ENCODE measurements around the gene GGT6. TPM values are rescaled to one million over a fixed set of nuclear protein-coding genes. Genes with fewer than 3 reads are reported as not detected.

Gene GGT6
- total and polyA plus RNA-seq, 2 of the 13 experiments (the other 11 are each of a cell fraction or from before 2014, with no cell fraction given) = 0.16 to 0.80 TPM

DNA sequence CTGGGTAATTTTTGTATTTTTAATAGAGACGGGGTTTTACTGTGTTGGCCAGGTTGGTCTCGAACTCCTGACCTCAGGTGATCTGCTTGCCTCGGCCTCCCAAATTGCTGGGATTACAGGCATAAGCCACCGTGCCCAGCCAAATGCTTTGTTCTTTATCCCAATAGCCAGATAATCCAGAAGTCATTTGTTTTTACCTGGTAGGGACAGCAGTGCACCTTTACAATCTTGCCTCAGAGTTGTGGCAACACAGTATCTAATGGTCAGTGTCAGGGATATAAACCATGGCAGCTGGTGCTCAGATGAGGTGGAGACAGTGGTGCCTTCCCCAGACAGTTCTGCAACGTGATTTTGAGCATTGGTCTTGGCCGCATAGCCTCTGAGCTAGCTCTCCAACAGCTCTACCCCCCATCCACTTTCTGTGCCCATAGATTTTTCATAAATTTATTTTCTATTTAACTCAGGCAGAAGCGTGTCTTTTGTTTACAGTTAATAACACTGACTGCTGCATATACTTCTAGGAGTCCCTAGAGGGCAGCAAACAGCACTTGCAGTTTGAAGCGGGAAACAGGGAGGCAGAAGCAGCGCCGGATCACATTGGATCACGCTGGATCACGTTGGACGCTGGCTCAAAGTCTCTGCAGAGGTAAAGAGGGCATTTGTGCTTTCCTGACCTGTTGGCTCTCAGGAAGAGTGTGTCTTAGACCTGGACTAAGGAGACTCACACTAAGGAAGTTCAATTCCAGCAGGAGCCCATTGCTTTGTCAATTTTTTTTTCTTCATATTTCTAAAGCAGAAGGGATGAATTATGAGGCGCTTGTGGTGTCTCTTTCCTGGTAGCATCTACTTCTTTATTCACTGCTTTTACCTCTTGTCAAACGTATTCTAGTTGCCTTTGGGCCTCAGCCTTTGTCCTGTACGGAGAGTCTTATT is 5.1 kb upstream of the GGT6 start (continued):
- TF ChIP-seq ONECUT2 (CRISPR knock-in tag; IDR thresholded peaks at IDR 0.05) = no peak
- TF ChIP-seq SOX6 (IDR thresholded peaks at IDR 0.05) = no peak
- 0 out of 2 replicates have a peak, but pooled peaks have one; percentile 13 for TF ChIP-seq SOX6 (CRISPR knock-in tag; IDR thresholded peaks at IDR 0.05)
- TF ChIP-seq BCL6 (CRISPR knock-in tag; IDR thresholded peaks at IDR 0.05) = 0 out of 2 replicates have a peak, but pooled peaks have one; percentile 15
- TF ChIP-seq RXRB (CRISPR knock-in tag; IDR thresholded peaks at IDR 0.05; ENCODE audit: borderline replicate concordance) = 0 out of 2 replicates have a peak, but pooled peaks have one; percentile 19
- TF ChIP-seq CCAR2 (optimal IDR thresholded peaks at IDR 0.05; ENCODE audit: low read depth, low read length) = no peak
- 0 out of 2 replicates have a peak, but pooled peaks have one; percentile 29 for TF ChIP-seq ZMYM2 (CRISPR knock-in tag; IDR thresholded peaks at IDR 0.05)
- 0 out of 2 replicates have a peak, but pooled peaks have one; percentile 46 for TF ChIP-seq ZNF224 (CRISPR knock-in tag; IDR thresholded peaks at IDR 0.05)
- no peak for TF ChIP-seq ZNF225 (CRISPR knock-in tag; IDR thresholded peaks at IDR 0.05)
- TF ChIP-seq KLF6 (CRISPR knock-in tag; IDR thresholded peaks at IDR 0.05) = no peak
- TF ChIP-seq GATAD1 (CRISPR knock-in tag; IDR thresholded peaks at IDR 0.05) = peak; percentile 28; the same call in 1 of the 2 replicates
- TF ChIP-seq, protein P1, sequence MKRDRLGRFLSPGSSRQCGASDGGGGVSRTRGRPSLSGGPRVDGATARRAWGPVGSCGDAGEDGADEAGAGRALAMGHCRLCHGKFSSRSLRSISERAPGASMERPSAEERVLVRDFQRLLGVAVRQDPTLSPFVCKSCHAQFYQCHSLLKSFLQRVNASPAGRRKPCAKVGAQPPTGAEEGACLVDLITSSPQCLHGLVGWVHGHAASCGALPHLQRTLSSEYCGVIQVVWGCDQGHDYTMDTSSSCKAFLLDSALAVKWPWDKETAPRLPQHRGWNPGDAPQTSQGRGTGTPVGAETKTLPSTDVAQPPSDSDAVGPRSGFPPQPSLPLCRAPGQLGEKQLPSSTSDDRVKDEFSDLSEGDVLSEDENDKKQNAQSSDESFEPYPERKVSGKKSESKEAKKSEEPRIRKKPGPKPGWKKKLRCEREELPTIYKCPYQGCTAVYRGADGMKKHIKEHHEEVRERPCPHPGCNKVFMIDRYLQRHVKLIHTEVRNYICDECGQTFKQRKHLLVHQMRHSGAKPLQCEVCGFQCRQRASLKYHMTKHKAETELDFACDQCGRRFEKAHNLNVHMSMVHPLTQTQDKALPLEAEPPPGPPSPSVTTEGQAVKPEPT (CRISPR knock-in tag; IDR thresholded peaks at IDR 0.05; ENCODE audit: low read depth) = no peak
- peak; percentile 24; the same call in 1 of the 2 replicates for TF ChIP-seq ZNF788 (CRISPR knock-in tag; IDR thresholded peaks at IDR 0.05; ENCODE audit: borderline replicate concordance)
- TF ChIP-seq KLF12 (CRISPR knock-in tag; IDR thresholded peaks at IDR 0.05; ENCODE audit: borderline replicate concordance) = no peak
- TF ChIP-seq, protein P2, sequence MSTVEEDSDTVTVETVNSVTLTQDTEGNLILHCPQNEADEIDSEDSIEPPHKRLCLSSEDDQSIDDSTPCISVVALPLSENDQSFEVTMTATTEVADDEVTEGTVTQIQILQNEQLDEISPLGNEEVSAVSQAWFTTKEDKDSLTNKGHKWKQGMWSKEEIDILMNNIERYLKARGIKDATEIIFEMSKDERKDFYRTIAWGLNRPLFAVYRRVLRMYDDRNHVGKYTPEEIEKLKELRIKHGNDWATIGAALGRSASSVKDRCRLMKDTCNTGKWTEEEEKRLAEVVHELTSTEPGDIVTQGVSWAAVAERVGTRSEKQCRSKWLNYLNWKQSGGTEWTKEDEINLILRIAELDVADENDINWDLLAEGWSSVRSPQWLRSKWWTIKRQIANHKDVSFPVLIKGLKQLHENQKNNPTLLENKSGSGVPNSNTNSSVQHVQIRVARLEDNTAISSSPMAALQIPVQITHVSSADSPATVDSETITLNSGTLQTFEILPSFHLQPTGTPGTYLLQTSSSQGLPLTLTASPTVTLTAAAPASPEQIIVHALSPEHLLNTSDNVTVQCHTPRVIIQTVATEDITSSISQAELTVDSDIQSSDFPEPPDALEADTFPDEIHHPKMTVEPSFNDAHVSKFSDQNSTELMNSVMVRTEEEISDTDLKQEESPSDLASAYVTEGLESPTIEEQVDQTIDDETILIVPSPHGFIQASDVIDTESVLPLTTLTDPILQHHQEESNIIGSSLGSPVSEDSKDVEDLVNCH (CRISPR knock-in tag; IDR thresholded peaks at IDR 0.05) = no peak
- TF ChIP-seq TFDP1 (CRISPR knock-in tag; IDR thresholded peaks at IDR 0.05; ENCODE audit: borderline replicate concordance) = peak; percentile 98
- TF ChIP-seq, protein P3, sequence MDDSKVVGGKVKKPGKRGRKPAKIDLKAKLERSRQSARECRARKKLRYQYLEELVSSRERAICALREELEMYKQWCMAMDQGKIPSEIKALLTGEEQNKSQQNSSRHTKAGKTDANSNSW (CRISPR knock-in tag; IDR thresholded peaks at IDR 0.05; ENCODE audit: borderline replicate concordance) = no peak
